ENCODE data around the gene ALOX12B.
"Not testable (repeated sequence)": the region's sequence is repeated elsewhere in the genome, so short reads cannot be mapped to it uniquely, and the experiment has no call there.

ALOX12B gene

GRCh38 chr17:8119581-8120519 is 32.3 kb upstream of the ALOX12B start:
- DNase-seq: peak in 46 of 51 donors; percentile 26 to 90 (median 65)

GRCh38 chr17:8118769-8119580 is 31.5 kb upstream of the ALOX12B start:
- DNase-seq: peak; percentile 33 to 97 (median 78)

- peak in 7 of 51 donors; percentile 14 to 80 (median 32) for DNase-seq
Observed at GRCh38 chr17:8117980-8118768, 30.7 kb upstream of the ALOX12B start, which contains the start of gene ALOXE3. ALOXE3 (minus strand) TSS chr17:8118514; CDS start chr17:8117990, 524 bp downstream.

GRCh38 chr17:8117367-8117979 is 30.0 kb upstream of the ALOX12B start:
- peak in 1 of 51 donors; percentile 32 for DNase-seq

GRCh38 chr17:8116776-8117175 is 29.3 kb upstream of the ALOX12B start:
- DNase-seq: no peak

- no peak for DNase-seq
Observed at GRCh38 chr17:8110907-8111306, 23.4 kb upstream of the ALOX12B start.

- no peak for DNase-seq
Observed at GRCh38 chr17:8110456-8110804, 22.9 kb upstream of the ALOX12B start.

- peak in 9 of 51 donors; percentile 2 to 42 (median 26) for DNase-seq
Observed at GRCh38 chr17:8109661-8110455, 22.3 kb upstream of the ALOX12B start.

- no peak for DNase-seq
Observed at GRCh38 chr17:8108972-8109660, 21.6 kb upstream of the ALOX12B start.

- DNase-seq: not testable (repeated sequence)
Observed at GRCh38 chr17:8106980-8107379, 19.5 kb upstream of the ALOX12B start.

- DNase-seq: no peak
Observed at GRCh38 chr17:8105957-8106398, 18.5 kb upstream of the ALOX12B start.

GRCh38 chr17:8104911-8105310 is 17.4 kb upstream of the ALOX12B start:
- no peak for DNase-seq

GRCh38 chr17:8103549-8103948 is 16.0 kb upstream of the ALOX12B start:
- DNase-seq: no peak

- no peak for DNase-seq
Observed at GRCh38 chr17:8101721-8102120, 14.2 kb upstream of the ALOX12B start.

- DNase-seq: no peak
Observed at GRCh38 chr17:8100763-8101162, 13.2 kb upstream of the ALOX12B start.

GRCh38 chr17:8100111-8100510 is 12.6 kb upstream of the ALOX12B start:
- no peak for DNase-seq

GRCh38 chr17:8096541-8096940 is 9.0 kb upstream of the ALOX12B start:
- DNase-seq: no peak

- no peak for DNase-seq
Observed at GRCh38 chr17:8095361-8095760, 7.8 kb upstream of the ALOX12B start.

GRCh38 chr17:8091033-8091687 is 3.6 kb upstream of the ALOX12B start:
- no peak for DNase-seq
